Measurements from ENCODE around the gene WEE1. TPM values are rescaled to one million over a fixed set of nuclear protein-coding genes. Genes with fewer than 3 reads are reported as not detected.

Gene WEE1
- total and polyA plus RNA-seq, 2 donors (not counting 3 experiments of a cell fraction or from before 2014, with no cell fraction given), result 19.2 to 42.8 TPM

- Histone ChIP-seq H3K9ac (replicated peaks; ENCODE audit: extremely low read depth, insufficient read depth, low read length) (peak overlapping the region; percentile 86), H3K36me3 (ENCODE audit: control insufficient read depth in 2 of 2, extremely low read depth in 1 of 2, insufficient read depth in 2 of 2, low read length in 2 of 2) (no peaks in the 10 kb centered on the region), H3K9me1 (replicated peaks; ENCODE audit: control insufficient read depth, extremely low read depth, insufficient read depth, low read length) (no peaks in the 10 kb centered on the region), H3K4me1 (ENCODE audit: control insufficient read depth, extremely low read depth, insufficient read depth, low read length) (peaks cover 33% of the 10 kb centered on the region), H4K20me1 (replicated peaks; ENCODE audit: control insufficient read depth, extremely low read depth, insufficient read depth, low read length) (no peaks in the 10 kb centered on the region), H3K27ac (ENCODE audit: insufficient read depth, low read depth, low read length) (peak overlapping the region; percentile 96), H3K9me3 (replicated peaks; ENCODE audit: control insufficient read depth, insufficient read depth, low read length) (no peaks in the 10 kb centered on the region), H3K4me3 (replicated peaks in 1 of 3; ENCODE audit: insufficient read depth in 1 of 3, low read depth in 1 of 3, low read length in 3 of 3) (peak overlapping the region in 1 of 3 experiments; percentile 19), H3K27me3 (ENCODE audit: control insufficient read depth in 2 of 2, insufficient read depth in 2 of 2, low read length in 2 of 2) (no peaks in the 10 kb centered on the region), H3K79me2 (ENCODE audit: control insufficient read depth, insufficient read depth, low read length) (no peaks in the 10 kb centered on the region), H2AFZ (ENCODE audit: low read depth, low read length) (peak overlapping the region; percentile 78), H3K4me2 (ENCODE audit: insufficient read depth, low read length) (peak overlapping the region; percentile 75)
- CTCF ChIA-PET, result interaction anchor here (0.9 to 2.7 kb wide), 8 partner anchors 13 to 695 kb away, joined by 3 to 18 read pairs (median 4); no protein-coding TSS in a partner anchor
- TSS peak; percentile 84 for BruUV-seq (replicated peaks)
- dilution Hi-C loops (cut with MboI; ENCODE audit: extremely low pct_ligation_motif_present, low sequenced_read_pairs), result no loop called here
- intact Hi-C loops (cut with micrococcal nuclease), result loop anchor here (1.0 kb wide), 4 partner anchors 13 to 91 kb away; partner anchors contain the start of gene SWAP70
- POLR2A ChIA-PET, result interaction anchor here (0.6 to 1.0 kb wide), 2 partner anchors 26 to 61 kb away, joined by 4 read pairs; no protein-coding TSS in a partner anchor
- DNase-seq (ENCODE audit: low read depth, low spot score), result peak; percentile 96
- TF ChIP-seq JUN (IDR thresholded peaks at IDR 0.05; ENCODE audit: borderline replicate concordance, insufficient read depth, insufficient read length, low read depth), result peak; percentile 84
- TF ChIP-seq MAX (IDR thresholded peaks at IDR 0.05; ENCODE audit: insufficient read depth, insufficient read length), result peak; percentile 61
- TF ChIP-seq EZH2 (IDR thresholded peaks at IDR 0.05; ENCODE audit: borderline replicate concordance, low read depth, low read length, severe bottlenecking), result no peak
- TF ChIP-seq POLR2A (IDR thresholded peaks at IDR 0.05; ENCODE audit: low read depth, low read length), result peak; percentile 84
- peak; percentile 93 for TF ChIP-seq POLR2AphosphoS5 (IDR thresholded peaks at IDR 0.05; ENCODE audit: insufficient read depth, low read depth, low read length)
- TF ChIP-seq GATA2 (IDR thresholded peaks at IDR 0.05; ENCODE audit: insufficient read depth, insufficient read length, low read depth, low read length), result peak; percentile 93
- TF ChIP-seq FOS (IDR thresholded peaks at IDR 0.05; ENCODE audit: borderline replicate concordance, insufficient read depth, low read length), result peak; percentile 78
- TF ChIP-seq MYC (IDR thresholded peaks at IDR 0.05; ENCODE audit: low read depth, low read length), result no peak
- no peak for TF ChIP-seq CTCF (IDR thresholded peaks at IDR 0.05; ENCODE audit: extremely low read depth in 1 of 2, insufficient read depth in 1 of 2, low read depth in 1 of 2, low read length in 2 of 2)
- peak; percentile 99 for FAIRE-seq
These were observed 53.3 kb downstream of the WEE1 start for GRCh38 chr11:9626496-9627394.
